Ureter (tissue), 1 donor: ENCODE data around the gene NDUFV1. TPM values are rescaled to one million over a fixed set of nuclear protein-coding genes. Genes with fewer than 3 reads are reported as not detected.
"Not testable (repeated sequence)": the region's sequence is repeated elsewhere in the genome, so short reads cannot be mapped to it uniquely, and the experiment has no call there.

Experiments
- DNase-seq: peaks from one replicate; pipeline ENCODE4 v3.0.0-alpha.2; 2020; ENCODE audit warnings: low spot score
- total RNA-seq: library from RNA; stranded (reverse); gene quantifications from one replicate; pipeline ENCODE4 v1.2.4, GENCODE V29; 2023
- donor health status: DM: yes; HTN: yes; CAD: no.

The NDUFV1 gene
- total RNA-seq, 1 donor from 2014 or later, result 199 TPM

- DNase-seq, result no peak
These were observed 20.0 kb upstream of the NDUFV1 start for GRCh38 chr11:67586568-67587250.

DNA sequence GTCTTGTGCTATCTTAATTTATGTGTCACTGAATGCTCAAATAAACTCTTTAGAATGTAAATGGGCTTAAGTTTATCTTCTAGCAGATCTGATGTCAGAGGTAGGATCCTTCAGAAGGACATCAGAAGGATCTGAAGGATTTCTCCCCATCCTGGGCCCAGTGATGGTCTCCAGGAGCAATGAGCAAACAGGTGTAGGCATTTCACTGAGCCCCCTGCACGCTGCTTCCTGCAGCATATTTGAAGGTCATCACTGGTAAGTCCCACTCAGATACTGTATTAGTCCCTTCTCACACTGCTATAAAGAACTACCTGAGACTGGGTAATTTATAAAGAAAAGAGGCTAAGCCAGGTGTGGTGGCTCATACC, 18.6 kb upstream of the NDUFV1 start:
- no peak for DNase-seq

DNA sequence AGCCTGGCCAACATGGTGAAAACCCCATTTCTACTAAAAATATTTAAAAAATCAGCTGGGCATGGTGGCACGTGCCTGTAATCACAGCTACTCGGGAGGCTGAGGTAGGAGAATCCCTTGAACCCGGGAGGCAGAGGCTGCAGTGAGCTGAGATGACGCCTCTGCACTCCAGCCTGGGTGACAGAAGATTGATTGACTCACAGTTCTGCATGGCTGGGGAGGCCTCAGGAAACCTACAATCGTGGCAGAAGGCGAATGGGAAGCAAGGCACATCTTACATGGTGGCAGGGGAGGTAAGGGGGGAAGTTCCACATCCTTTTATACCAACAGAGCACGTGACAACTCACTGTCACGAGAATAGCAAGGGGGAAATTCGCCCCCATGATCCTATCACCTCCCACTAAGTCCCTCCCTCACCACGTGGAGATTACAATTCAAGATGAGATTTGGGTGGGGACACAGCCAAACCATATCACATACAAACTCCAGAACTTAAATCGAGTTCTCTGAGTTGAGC, 17.8 kb upstream of the NDUFV1 start:
- DNase-seq, result not testable (repeated sequence)

- DNase-seq, result no peak
These were observed 13.7 kb upstream of the NDUFV1 start for GRCh38 chr11:67592880-67593564.

GRCh38 chr11:67593565-67593905, 13.2 kb upstream of the NDUFV1 start:
- no peak for DNase-seq

DNA sequence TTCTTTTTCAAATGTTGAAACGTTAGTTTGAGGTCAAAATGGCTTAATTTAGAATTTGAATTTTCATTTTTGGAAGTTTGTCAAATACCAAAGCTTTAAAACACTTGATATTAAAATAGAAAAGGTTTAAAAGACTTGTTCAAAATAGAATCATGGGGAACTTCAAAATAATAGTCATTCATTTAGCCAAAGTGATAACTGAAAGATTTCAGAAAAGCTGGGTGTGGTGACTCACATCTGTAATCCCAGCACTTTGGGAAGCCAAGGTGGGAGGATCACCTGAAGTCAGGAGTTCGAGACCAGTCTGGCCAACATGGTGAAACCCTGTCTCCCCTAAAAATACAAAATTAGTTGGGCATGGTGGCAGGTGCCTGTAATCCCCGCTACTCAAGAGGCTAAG, 12.3 kb upstream of the NDUFV1 start:
- no peak for DNase-seq

DNA sequence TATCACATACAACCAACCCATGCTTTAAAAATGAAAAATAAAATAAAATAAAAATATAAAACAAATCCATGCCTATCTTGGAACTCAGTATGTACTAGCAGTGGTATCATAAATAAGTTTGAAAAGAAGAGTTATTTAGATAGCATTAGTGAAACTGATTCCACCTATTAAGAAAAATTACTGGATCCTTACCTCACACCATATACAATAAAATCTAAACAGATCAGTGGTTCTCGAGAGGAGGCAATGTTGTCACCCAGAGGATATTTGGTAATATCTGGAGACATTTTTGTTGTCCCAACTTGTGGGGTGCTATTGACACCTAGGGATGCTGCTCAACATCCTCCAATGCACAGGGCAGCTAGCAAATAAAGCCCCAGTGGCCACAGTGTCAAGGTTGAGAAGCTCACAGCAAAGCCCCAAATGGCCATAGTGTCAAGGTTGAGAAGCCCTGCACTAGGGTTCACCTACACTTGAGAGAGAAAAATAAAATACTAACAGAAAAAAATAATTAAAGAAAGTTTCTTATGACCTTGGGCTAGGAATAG, 9.9 kb upstream of the NDUFV1 start:
- DNase-seq, result no peak

GRCh38 chr11:67597458-67597857, 9.3 kb upstream of the NDUFV1 start:
- not testable (repeated sequence) for DNase-seq

DNA sequence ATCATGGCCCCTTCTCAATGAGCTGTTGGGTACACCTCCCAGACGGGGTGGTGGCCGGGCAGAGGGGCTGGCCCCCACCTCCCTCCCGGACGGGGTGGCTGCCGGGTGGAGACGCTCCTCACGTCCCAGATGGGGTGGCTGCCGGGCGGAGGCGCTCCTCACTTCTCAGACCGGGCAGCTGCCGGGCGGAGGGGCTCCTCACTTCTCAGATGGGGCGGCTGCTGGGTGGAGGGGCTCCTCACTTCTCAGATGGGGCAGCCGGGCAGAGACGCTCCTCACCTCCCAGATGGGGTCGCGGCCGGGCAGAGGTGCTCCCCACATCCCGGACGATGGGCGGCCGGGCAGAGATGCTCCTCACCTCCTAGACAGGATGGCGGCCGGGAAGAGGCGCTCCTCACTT, 8.8 kb upstream of the NDUFV1 start:
- not testable (repeated sequence) for DNase-seq

GRCh38 chr11:67599149-67599548, 7.6 kb upstream of the NDUFV1 start:
- DNase-seq, result no peak

GRCh38 chr11:67600324-67601029, 6.3 kb upstream of the NDUFV1 start:
- no peak for DNase-seq

GRCh38 chr11:67601098-67601497, 5.6 kb upstream of the NDUFV1 start:
- DNase-seq, result no peak

- DNase-seq, result not testable (repeated sequence)
These were observed 2.6 kb upstream of the NDUFV1 start for GRCh38 chr11:67604119-67604518.

- DNase-seq, result no peak
These were observed 1.9 kb upstream of the NDUFV1 start for GRCh38 chr11:67604815-67605214.

- DNase-seq, result no peak
These were observed 1.3 kb upstream of the NDUFV1 start for GRCh38 chr11:67605231-67606011.

DNA sequence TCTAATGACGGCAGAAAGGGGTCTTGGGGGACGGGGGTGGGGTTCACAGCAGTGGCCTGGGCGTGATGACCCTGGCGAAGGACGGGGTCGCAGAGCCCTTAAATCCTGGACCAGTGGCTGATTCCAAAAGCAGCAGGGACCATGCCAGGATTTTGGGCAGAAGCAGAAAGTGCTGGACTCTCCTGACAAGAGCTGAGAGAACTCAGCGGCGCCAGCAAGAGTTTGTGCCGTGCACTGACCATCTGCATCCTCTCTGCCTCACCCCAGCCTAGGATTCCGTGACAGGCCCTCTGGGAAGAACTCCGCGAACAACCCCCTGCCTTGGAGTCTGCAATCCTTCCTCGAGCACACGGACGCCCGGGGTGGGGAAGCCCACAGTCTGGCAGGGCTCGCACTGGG, 644 bp upstream of the NDUFV1 start:
- no peak for DNase-seq

DNA sequence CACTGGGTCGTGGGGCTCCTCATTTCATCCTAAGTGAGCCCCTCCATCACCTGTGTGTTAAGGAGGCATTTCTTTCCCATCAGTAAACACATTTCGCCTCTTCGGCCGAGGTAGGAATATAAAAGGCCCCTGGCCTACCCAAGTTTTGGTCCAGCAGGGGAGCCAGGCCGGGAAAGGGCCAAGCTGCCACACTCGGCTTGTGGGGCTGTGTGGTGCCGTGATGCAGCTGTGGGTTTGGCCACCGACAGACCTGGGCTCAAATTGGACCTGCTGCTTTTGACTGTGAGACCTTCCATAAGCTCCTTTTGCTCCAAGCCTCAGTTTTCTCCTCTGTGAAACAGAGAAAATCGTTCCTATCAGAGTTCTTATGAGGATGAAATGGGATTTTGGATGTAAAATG, 771 bp downstream of the NDUFV1 start:
- DNase-seq, result no peak

GRCh38 chr11:67608486-67608885, 1.8 kb downstream of the NDUFV1 start:
- no peak for DNase-seq

DNA sequence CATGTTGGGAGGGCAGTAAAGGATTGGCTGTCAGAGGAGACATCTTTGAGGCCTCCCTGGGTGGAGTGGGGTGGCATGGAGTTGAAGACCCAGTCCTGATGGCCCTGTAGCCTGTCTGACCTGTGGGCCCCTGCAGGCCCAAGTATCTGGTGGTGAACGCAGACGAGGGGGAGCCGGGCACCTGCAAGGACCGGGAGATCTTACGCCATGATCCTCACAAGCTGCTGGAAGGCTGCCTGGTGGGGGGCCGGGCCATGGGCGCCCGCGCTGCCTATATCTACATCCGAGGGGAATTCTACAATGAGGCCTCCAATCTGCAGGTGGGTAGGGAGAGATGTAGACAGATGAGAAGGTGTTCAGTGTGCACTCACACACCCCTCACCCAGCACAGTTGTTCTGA, 2.6 kb downstream of the NDUFV1 start:
- no peak for DNase-seq

DNA sequence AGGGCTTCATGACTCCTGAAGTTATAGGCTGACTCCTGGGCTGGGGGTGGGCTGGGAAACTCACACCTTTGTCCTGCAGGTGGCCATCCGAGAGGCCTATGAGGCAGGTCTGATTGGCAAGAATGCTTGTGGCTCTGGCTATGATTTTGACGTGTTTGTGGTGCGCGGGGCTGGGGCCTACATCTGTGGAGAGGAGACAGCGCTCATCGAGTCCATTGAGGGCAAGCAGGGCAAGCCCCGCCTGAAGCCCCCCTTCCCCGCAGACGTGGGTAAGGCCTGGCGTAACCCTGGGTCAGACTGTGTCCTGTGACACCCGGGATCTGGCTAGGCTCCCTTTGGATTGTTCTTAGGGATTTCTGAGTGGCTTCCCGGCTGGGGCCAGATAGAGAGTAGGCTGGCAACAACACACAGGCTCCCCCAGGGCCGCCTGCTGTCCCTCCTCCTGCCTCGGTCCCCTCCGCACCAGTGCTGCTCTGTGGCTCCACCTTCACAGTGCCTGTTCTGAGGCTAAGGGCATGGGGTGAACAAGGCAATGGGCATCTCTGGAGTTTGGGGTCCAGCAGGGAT, 3.6 kb downstream of the NDUFV1 start:
- no peak for DNase-seq

- no peak for DNase-seq
These were observed 4.4 kb downstream of the NDUFV1 start for GRCh38 chr11:67611165-67611564.
